HCT116 (cell line): Measurements from ENCODE around the gene MRPL42. TPM values are rescaled to one million over a fixed set of nuclear protein-coding genes. Genes with fewer than 3 reads are reported as not detected.

Experiments used
- ATAC-seq: fragments of 200-7000 bp; cut with Tn5 transposase; 2 replicates; pipeline ENCODE4 v1.9.1; 2020; ENCODE audit warnings: mild to moderate bottlenecking, moderate library complexity
- BruUV-seq: library from RNA; stranded (reverse); fragments of 400-500 nt; replicated peaks from 2 replicates; lab custom pipeline; 2021; lab: Mats Ljungman, UMichigan
- CTCF ChIA-PET: fragments of 300-600 bp; sonication (Branson Sonifier 250); formaldehyde crosslinking; loops from one replicate; lab custom pipeline; 2021; ENCODE audit warnings: antibody characterized with exemption; lab: Charles Lee
- POLR2A ChIA-PET: fragments of 300-600, 350-600 bp; sonication (Branson Sonifier 250); formaldehyde crosslinking; loops from one replicate; lab custom pipeline; 2021; ENCODE audit warnings: antibody characterized with exemption; lab: Charles Lee
- RAD21 ChIA-PET, 2 experiments: fragments of 300-600 bp; sonication (Branson Sonifier 250); formaldehyde crosslinking; loops; one replicate each; lab custom pipeline; 2023; ENCODE audit warnings: low total read pairs in 2 of 2; ENCODE audit not compliant: uncharacterized antibody in 2 of 2, unreplicated experiment in 2 of 2, low non-redundant PET in 1 of 2; lab: Charles Lee
- DNase-seq: peaks from one replicate; pipeline ENCODE4 v3.0.0-alpha.2; 2010; ENCODE audit warnings: low read depth, low spot score
- H2AFZ ChIP-seq: fragments of 200-600 bp; shearing (Covaris generic), sonication (generic); 2 replicates; pipeline ENCODE4 v1.6.1; 2017; ENCODE audit warnings: low read depth, mixed run types, mixed read lengths, antibody characterized with exemption, low read length; ENCODE audit not compliant: poor library complexity, severe bottlenecking
- H3K27ac ChIP-seq: 2 replicates; pipeline ENCODE4 v1.5.1; 2012; ENCODE audit warnings: low read depth, low read length
- H3K27me3 ChIP-seq: fragments of 200-600 bp; sonication (generic); 2 replicates; pipeline ENCODE4 v1.6.1; 2016; ENCODE audit warnings: mixed run types, low read length, mixed read lengths; ENCODE audit not compliant: insufficient read depth
- H3K36me3 ChIP-seq, 2 experiments: fragments of 200-500 bp in 1 of 2; fragments of 200-600 bp in 1 of 2; sonication (Bioruptor generic) in 1 of 2; sonication (generic) in 1 of 2; 2 replicates each; pipeline versions ENCODE4 v1.5.1 to v1.6.1; 2014 to 2016; ENCODE audit warnings: low read length in 2 of 2, inconsistent platforms in 1 of 2, mixed read lengths in 1 of 2, mixed run types in 1 of 2; ENCODE audit not compliant: insufficient read depth in 2 of 2, control insufficient read depth in 1 of 2
- H3K4me1 ChIP-seq, 2 experiments: fragments of 200-600 bp in 1 of 2; sonication (generic) in 1 of 2; 2 replicates each; pipeline versions ENCODE4 v1.5.1 to v1.6.1; 2012 to 2017; ENCODE audit warnings: low read length in 2 of 2, inconsistent platforms in 1 of 2, mild to moderate bottlenecking in 1 of 2, mixed read lengths in 1 of 2, mixed run types in 1 of 2, moderate library complexity in 1 of 2; ENCODE audit not compliant: insufficient read depth in 2 of 2, control insufficient read depth in 1 of 2
- H3K4me2 ChIP-seq: fragments of 200-600 bp; sonication (generic); 2 replicates; pipeline ENCODE4 v1.6.1; 2017; ENCODE audit warnings: mixed run types, low read length, mixed read lengths
- H3K4me3 ChIP-seq, 2 experiments: fragments of 200-600 bp in 1 of 2; sonication (generic) in 1 of 2; replicated peaks in 1 of 2; 2 replicates each; pipeline ENCODE4 v1.5.1; 2011 to 2016; ENCODE audit warnings: low read length in 2 of 2, control low read depth in 1 of 2, low read depth in 1 of 2, mild to moderate bottlenecking in 1 of 2, mixed read lengths in 1 of 2, mixed run types in 1 of 2
- H3K79me2 ChIP-seq: fragments of 200-600 bp; sonication (generic); 2 replicates; pipeline ENCODE4 v1.6.1; 2017; ENCODE audit warnings: mild to moderate bottlenecking, mixed run types, low read length, moderate library complexity, mixed read lengths; ENCODE audit not compliant: insufficient read depth
- H3K9ac ChIP-seq: fragments of 200-600 bp; sonication (generic); 2 replicates; pipeline ENCODE4 v1.6.1; 2016; ENCODE audit warnings: low read length, mixed read lengths
- H3K9me2 ChIP-seq: fragments of 200-600 bp; sonication (generic), shearing (Covaris generic); 2 replicates; pipeline ENCODE4 v1.6.1; 2017; ENCODE audit warnings: mixed run types, mild to moderate bottlenecking, moderate library complexity; ENCODE audit not compliant: insufficient read depth
- H3K9me3 ChIP-seq, 2 experiments: fragments of 200-500 bp in 1 of 2; fragments of 200-600 bp in 1 of 2; sonication (Bioruptor generic) in 1 of 2; sonication (generic) in 1 of 2; 2 replicates each; pipeline ENCODE4 v1.6.1; 2014 to 2017; ENCODE audit warnings: low read length in 2 of 2, mixed read lengths in 2 of 2, inconsistent platforms in 1 of 2, low read depth in 1 of 2, mild to moderate bottlenecking in 1 of 2, mixed run types in 1 of 2, moderate library complexity in 1 of 2; ENCODE audit not compliant: control insufficient read depth in 1 of 2, insufficient read depth in 1 of 2
- H4K20me1 ChIP-seq: fragments of 200-600 bp; sonication (generic), shearing (Covaris generic); 2 replicates; pipeline ENCODE4 v1.6.1; 2017; ENCODE audit warnings: mixed run types, mild to moderate bottlenecking, moderate library complexity; ENCODE audit not compliant: insufficient read depth
- CBX3 ChIP-seq: IDR thresholded peaks from 2 replicates; pipeline ENCODE4 v1.6.1; 2012; ENCODE audit warnings: low read depth
- CEBPB ChIP-seq: IDR thresholded peaks from 2 replicates; pipeline ENCODE4 v1.6.1; 2012; ENCODE audit warnings: low read depth
- JUND ChIP-seq: IDR thresholded peaks from 2 replicates; pipeline ENCODE4 v1.6.1; 2012
- POLR2A ChIP-seq: IDR thresholded peaks from 2 replicates; pipeline ENCODE4 v1.7.0; 2011; ENCODE audit warnings: borderline replicate concordance; ENCODE audit not compliant: insufficient read depth, insufficient read length; ENCODE audit errors: extremely low read depth
- POLR2AphosphoS5 ChIP-seq: IDR thresholded peaks from 2 replicates; pipeline ENCODE4 v1.6.1; 2011; ENCODE audit warnings: mild to moderate bottlenecking, low read depth, low read length, moderate library complexity
- SRF ChIP-seq: IDR thresholded peaks from 2 replicates; pipeline ENCODE4 v1.6.1; 2012; ENCODE audit warnings: low read depth
- TCF7L2 ChIP-seq: IDR thresholded peaks from 2 replicates; pipeline ENCODE4 v1.7.0; 2011; ENCODE audit warnings: borderline replicate concordance, inconsistent platforms; ENCODE audit not compliant: insufficient read depth, insufficient read length; ENCODE audit errors: extremely low read depth
- YY1 ChIP-seq: IDR thresholded peaks from 2 replicates; pipeline ENCODE4 v1.6.1; 2011; ENCODE audit warnings: low read length, low read depth, moderate library complexity, mild to moderate bottlenecking; ENCODE audit not compliant: insufficient replicate concordance; ENCODE audit errors: extremely low read depth
- ZFX ChIP-seq: fragments of 450-650 bp; IDR thresholded peaks from 2 replicates; pipeline ENCODE4 v1.6.1; 2017
- intact Hi-C: fragments of 100-400 bp; cut with micrococcal nuclease; formaldehyde crosslinking; loops from 2 replicates; pipeline ENCODE4 v1.10.0; 2022
- total RNA-seq: library from RNA; stranded (reverse); gene quantifications from one replicate; pipeline ENCODE4 v1.2.1, GENCODE V29; 2021; ENCODE audit not compliant: unreplicated experiment
- TF ChIP-seq, protein P1 (sequence below): IDR thresholded peaks from 2 replicates; pipeline ENCODE4 v1.6.1; 2012; ENCODE audit warnings: low read depth
- TF ChIP-seq, protein P2 (sequence below): IDR thresholded peaks from 2 replicates; pipeline ENCODE4 v1.6.1; 2012

MRPL42 gene
- total RNA-seq, 1 experiment from 2014 or later, result 120 TPM

DNA sequence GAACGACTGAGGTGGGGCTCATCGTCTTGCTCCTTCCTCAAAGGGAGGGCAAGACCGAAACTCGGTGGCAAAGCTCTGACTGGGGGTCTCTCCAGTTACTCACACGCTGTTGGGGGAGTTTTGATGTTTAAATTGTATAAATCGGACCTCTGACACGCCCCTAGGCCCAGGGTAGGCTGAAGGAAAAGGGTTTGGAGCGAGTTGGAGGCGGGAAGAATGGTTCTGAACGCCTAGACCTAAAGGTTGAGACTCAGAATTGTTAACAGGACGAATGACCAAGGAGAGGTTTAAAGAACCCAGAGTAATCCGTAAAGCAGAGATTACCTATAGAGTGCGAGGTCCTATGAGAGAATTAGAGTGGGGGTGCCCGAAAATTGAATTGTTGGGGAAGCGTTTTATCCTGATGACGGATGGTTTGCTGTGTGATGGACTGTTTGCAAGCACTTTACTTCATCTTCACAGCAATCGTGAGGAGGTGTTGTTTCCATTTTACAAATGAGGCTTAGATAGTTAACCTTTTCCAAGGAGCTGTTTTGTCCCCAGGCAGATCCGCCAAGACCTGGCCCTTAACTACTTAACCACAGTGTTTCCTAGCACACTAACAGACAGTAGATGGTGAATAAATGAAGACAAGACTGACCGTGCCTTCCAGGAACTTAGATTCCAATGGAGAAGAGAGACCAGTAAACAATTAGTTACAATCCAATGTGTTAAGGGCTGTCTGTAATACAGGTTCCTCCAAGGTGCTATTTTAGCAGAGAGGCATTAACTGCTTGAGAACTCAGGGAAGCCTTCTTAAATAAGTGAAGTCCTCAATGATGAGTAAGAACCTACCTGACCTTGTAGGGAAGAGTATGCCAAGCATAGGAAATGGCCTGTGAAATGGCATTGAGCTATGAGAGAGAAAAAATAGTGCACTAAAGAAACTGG is 24.6 kb upstream of the MRPL42 start:
- TF ChIP-seq POLR2A, result no peak
- no peak for TF ChIP-seq POLR2AphosphoS5
- TF ChIP-seq TCF7L2, result no peak
- no peak for TF ChIP-seq YY1
- no peak for TF ChIP-seq CBX3
- no peak for TF ChIP-seq CEBPB
- TF ChIP-seq, protein P1, sequence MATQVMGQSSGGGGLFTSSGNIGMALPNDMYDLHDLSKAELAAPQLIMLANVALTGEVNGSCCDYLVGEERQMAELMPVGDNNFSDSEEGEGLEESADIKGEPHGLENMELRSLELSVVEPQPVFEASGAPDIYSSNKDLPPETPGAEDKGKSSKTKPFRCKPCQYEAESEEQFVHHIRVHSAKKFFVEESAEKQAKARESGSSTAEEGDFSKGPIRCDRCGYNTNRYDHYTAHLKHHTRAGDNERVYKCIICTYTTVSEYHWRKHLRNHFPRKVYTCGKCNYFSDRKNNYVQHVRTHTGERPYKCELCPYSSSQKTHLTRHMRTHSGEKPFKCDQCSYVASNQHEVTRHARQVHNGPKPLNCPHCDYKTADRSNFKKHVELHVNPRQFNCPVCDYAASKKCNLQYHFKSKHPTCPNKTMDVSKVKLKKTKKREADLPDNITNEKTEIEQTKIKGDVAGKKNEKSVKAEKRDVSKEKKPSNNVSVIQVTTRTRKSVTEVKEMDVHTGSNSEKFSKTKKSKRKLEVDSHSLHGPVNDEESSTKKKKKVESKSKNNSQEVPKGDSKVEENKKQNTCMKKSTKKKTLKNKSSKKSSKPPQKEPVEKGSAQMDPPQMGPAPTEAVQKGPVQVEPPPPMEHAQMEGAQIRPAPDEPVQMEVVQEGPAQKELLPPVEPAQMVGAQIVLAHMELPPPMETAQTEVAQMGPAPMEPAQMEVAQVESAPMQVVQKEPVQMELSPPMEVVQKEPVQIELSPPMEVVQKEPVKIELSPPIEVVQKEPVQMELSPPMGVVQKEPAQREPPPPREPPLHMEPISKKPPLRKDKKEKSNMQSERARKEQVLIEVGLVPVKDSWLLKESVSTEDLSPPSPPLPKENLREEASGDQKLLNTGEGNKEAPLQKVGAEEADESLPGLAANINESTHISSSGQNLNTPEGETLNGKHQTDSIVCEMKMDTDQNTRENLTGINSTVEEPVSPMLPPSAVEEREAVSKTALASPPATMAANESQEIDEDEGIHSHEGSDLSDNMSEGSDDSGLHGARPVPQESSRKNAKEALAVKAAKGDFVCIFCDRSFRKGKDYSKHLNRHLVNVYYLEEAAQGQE, result no peak
- no peak for TF ChIP-seq JUND
- TF ChIP-seq, protein P2, sequence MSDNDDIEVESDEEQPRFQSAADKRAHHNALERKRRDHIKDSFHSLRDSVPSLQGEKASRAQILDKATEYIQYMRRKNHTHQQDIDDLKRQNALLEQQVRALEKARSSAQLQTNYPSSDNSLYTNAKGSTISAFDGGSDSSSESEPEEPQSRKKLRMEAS, result no peak
- TF ChIP-seq SRF, result no peak
- TF ChIP-seq ZFX, result no peak
- Histone ChIP-seq H3K4me2 (peak overlapping the region; percentile 78), H3K36me3 (no peaks in the 10 kb centered on the region), H3K79me2 (peaks cover 40% of the 10 kb centered on the region), H3K4me3 (peak overlapping the region; percentile 64 to 83), H3K9me2 (no peaks in the 10 kb centered on the region), H3K27ac (peak overlapping the region; percentile 78), H3K4me1 (peaks cover 18 to 27% of the 10 kb centered on the region in 2 experiments; a peak in 3 of 4 replicates), H3K27me3 (no peaks in the 10 kb centered on the region), H3K9me3 (no peaks in the 10 kb centered on the region), H4K20me1 (peaks cover 25% of the 10 kb centered on the region; the same call in 1 of the 2 replicates), H3K9ac (peak overlapping the region; percentile 76), H2AFZ (no peak overlapping the region)
- BruUV-seq, result TSS peak; percentile 89
- DNase-seq (no peak), ATAC-seq (peak; percentile 22)
- ChIA-PET RAD21 (no interaction called here), CTCF (no interaction called here), POLR2A (interaction anchor here (0.7 to 1.0 kb wide), 3 partner anchors 11 to 19 kb away, joined by 3 read pairs; no protein-coding TSS in a partner anchor)
- intact Hi-C loops, result loop anchor here (2.0 kb wide), 1 partner anchor 24 kb away; the partner anchor contains the start of gene MRPL42
